HG03354 (cell line): ENCODE measurements around the gene RPAP3.

ENCODE experiments used
- ATAC-seq: cut with Tn5 transposase; IDR thresholded peaks from one replicate; pipeline ENCODE4 v1.9.1; 2021; ENCODE audit warnings: mild to moderate bottlenecking; ENCODE audit not compliant: unreplicated experiment, poor library complexity, severe bottlenecking

Gene RPAP3

GRCh38 chr12:47705566-47706425 lies at the start of gene RPAP3:
RPAP3 (minus strand) TSS chr12:47706030; CDS start chr12:47702840, 3,190 bp downstream.
- peak; percentile 90 for ATAC-seq

GRCh38 chr12:47754881-47755280 lies 49.1 kb upstream of the RPAP3 start:
- ATAC-seq = peak; percentile 14

- no peak for ATAC-seq
Measured at GRCh38 chr12:47754126-47754525, 48.3 kb upstream of the RPAP3 start.

- no peak for ATAC-seq
Measured at GRCh38 chr12:47753021-47754001, 47.5 kb upstream of the RPAP3 start.

- ATAC-seq = no peak
Measured at GRCh38 chr12:47752552-47752951, 46.7 kb upstream of the RPAP3 start.

- ATAC-seq = no peak
Measured at GRCh38 chr12:47752121-47752520, 46.3 kb upstream of the RPAP3 start.

GRCh38 chr12:47751561-47751960 lies 45.7 kb upstream of the RPAP3 start:
- ATAC-seq = no peak

GRCh38 chr12:47750916-47751470 lies 45.2 kb upstream of the RPAP3 start:
- no peak for ATAC-seq

- no peak for ATAC-seq
Measured at GRCh38 chr12:47750229-47750798, 44.5 kb upstream of the RPAP3 start.

GRCh38 chr12:47748899-47749298 lies 43.1 kb upstream of the RPAP3 start:
- no peak for ATAC-seq

- ATAC-seq = no peak
Measured at GRCh38 chr12:47748507-47748828, 42.6 kb upstream of the RPAP3 start.

- no peak for ATAC-seq
Measured at GRCh38 chr12:47747596-47748506, 42.0 kb upstream of the RPAP3 start.

- ATAC-seq = peak; percentile 54
Measured at GRCh38 chr12:47747126-47747525, 41.3 kb upstream of the RPAP3 start.

- ATAC-seq = no peak
Measured at GRCh38 chr12:47746523-47746922, 40.7 kb upstream of the RPAP3 start.

GRCh38 chr12:47746073-47746472 lies 40.2 kb upstream of the RPAP3 start:
- no peak for ATAC-seq

GRCh38 chr12:47745485-47746041 lies 39.7 kb upstream of the RPAP3 start:
- no peak for ATAC-seq

- ATAC-seq = no peak
Measured at GRCh38 chr12:47744778-47745436, 39.1 kb upstream of the RPAP3 start.

GRCh38 chr12:47744005-47744651 lies 38.3 kb upstream of the RPAP3 start:
- no peak for ATAC-seq
